Effector CD8-positive, alpha-beta T cell (primary cell): ENCODE results near the gene TOMM5.

Experiments used
- DNase-seq: peaks from one replicate; lab custom pipeline; 2025; lab: John Stamatoyannopoulos, UW

TOMM5 gene

DNA sequence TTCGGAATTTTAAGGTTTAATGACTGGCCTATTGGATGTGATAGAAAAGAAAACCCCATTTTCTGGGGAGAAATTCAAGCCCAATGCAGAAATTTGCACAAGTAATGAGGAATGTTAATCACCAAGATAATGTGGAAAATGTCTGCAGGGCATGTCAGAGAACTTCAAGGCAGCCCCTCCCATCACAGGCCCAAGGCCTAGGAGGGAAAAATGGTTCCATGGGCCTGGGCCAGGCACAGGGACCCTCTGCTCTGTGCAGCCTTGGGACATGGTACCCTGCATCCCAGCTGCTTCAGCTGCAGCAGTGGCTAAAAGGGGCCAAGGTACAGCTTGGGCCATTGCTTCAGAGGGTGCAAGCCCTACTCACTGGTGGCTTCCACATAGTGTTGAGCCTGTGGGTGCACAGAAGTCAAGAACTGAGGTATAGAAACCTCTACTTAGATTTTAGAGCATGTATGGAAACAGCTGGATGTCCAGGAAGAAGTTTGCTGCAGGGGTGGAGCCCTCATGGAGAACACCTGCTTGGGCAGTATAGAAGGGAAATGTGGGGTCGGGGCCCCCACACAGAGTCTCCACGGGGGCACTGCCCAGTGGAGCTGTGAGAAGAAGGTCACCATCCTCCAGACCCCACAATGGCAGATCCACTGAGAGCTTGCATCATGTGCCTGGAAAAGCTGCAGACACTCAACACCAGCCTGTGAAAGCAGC is 28.4 kb downstream of the TOMM5 start:
- DNase-seq = no peak

DNA sequence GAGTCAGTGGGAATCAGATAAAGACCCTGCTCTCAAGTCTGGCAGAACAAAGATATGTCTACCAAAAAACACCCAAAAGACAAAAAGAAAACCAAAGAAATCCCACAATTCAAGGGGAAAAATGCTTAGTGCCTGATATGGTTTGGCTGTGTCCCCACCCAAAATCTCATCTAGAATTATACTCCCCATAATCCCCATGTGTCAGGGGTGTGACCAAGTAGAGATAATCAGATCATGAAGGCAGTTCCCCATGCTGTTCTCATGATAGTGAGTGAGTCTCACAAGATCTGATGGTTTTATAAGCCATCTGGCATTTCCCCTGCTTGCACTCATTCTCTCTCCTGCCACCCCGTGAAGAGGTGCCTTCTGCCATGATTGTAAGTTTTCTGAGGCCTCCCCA is 29.6 kb downstream of the TOMM5 start:
- no peak for DNase-seq

DNA sequence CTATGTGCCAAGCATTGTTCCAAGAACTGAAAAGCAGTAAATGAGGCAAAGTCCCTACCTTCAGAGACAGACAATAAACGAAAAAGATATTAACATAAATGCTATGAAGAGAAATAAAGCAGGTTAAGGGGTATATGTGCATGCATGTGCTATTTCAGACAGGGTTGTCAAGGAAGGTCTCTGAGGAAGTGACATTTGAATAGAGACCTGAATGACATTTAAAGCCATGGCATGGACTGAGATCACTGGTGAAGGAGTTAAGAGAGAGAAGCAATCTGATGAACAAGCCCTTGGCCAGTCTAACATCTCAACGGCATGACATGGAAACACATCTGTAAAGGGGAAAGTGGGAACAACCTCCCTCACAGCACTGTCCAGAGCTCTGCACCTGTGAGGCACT is 30.7 kb downstream of the TOMM5 start:
- no peak for DNase-seq

DNA sequence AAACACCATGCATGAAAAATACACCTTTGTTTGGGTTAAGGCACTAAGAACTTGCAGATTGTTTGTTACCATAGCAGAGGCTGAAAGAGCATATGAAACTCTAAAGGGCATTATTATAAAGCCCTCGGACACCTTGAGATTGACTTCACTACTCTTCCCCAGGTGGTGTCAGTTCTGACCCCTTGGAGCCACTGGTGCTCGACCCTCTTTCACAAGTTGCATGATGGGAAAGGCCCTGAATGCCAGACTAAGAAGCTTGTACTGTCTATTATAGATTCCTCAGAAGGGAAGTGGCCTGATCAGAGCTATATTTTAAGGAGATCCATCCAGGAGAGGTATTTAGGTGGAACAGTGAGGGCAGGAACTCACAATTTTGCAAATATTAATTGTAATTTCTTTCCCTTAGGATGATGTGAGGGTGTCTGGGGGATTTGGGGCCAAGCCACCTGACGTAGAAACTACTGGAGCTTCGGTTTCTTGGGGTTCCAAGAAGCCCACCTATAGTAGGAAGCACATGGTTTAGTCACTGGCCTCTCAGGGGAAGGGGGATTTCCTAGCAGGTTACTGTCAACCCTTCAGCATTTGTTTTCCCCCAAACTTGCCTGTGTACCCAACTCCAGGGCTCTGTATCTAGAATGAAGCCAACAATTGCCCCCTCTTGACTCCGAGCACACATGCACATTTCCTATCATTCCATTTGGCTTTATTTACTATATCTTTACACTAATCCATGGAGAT is 32.4 kb downstream of the TOMM5 start:
- no peak for DNase-seq

DNA sequence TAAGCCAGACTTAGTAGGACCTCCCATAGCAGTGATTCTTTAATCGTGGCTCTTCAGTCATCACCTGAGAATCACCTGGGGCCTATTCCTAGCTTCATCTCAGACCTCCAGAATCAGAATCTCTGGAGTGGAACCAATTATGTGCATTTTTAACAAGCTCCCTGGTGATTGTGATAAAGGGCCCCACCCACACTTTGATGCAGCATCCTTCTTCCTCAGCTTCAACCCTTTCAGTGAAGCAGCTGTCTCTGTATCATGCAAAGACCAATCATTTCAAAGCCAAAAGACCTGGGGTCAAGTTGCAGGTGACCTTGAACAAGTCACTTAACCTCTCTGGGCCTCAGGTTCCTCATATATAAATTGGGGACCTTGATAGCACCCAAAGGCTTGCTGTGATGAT is 33.3 kb downstream of the TOMM5 start:
- no peak for DNase-seq

DNA sequence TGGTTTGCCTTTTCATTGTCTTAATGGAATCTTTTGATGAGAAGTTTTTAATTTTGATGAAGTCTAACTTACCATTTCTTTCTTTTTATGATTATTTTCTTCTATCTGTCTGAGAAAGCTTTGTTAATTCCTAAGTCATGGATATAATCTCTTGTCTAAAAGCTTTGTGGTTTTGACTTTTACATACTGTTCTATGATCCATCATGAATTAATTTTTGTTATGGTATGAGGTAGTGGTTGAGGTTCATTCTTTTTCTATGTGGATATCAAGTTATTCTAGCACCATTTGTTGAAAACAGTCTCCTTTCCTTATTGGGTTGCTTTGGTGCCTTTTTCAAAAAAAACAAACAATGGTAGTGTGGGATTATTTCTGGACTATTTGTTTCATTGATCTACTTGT is 36.6 kb downstream of the TOMM5 start:
- DNase-seq = no peak

DNA sequence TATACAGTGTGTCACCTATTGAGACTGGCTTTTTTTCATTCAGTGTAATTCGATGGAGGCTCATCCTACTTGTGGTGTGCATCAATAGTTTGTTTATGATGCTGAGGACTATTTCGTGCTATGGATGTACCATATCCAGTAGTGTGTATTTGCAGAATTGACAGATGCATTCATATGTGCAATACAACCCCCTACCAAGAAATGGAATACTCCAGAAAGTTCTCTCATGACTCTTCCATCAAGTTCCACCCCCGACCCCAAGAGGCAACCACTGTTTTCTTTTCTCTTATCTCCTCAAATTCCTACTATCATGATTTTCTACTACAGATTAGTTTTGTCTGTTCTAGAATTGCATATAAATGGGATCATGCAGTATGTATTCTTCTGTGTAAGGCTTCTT is 38.1 kb downstream of the TOMM5 start:
- DNase-seq = no peak

DNA sequence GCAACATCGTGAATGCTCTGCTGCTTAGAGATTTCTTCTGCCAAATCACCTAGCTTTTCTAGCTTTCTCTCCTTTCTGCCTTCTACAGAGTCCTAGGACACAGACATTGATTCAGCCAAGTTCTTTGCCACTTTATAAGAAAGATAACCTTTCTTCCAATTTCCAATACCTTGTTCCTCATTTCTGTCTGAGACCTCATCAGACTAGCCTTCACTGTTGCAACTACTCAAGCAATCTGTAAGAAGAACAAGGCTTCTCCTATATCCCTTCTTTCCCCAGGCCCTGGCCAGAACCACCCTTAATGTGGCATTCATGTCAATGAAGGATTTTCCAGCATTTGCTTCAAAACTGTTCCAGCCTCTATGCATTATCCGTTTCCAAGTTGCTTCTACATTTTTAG is 40.5 kb downstream of the TOMM5 start:
- no peak for DNase-seq

DNA sequence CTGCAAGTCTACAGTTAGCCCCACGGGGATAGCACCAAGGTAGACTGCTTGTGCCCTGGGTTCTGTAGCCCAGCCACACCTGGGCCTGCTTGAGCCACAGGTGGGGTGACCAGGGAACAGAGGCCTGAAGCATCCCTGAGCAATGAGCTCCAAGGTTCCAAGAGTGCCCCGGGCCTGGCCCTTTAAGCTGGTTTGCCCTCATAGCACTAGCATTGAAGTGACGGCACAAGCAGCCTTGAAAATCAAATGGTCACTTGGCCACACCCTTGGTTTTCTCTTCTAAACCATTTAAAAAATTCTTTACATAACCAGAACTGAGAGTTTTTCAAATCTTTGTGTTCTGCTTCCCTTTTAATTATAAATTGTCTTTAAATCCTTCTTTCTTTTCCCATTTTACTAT is 40.9 kb downstream of the TOMM5 start:
- DNase-seq = no peak

DNA sequence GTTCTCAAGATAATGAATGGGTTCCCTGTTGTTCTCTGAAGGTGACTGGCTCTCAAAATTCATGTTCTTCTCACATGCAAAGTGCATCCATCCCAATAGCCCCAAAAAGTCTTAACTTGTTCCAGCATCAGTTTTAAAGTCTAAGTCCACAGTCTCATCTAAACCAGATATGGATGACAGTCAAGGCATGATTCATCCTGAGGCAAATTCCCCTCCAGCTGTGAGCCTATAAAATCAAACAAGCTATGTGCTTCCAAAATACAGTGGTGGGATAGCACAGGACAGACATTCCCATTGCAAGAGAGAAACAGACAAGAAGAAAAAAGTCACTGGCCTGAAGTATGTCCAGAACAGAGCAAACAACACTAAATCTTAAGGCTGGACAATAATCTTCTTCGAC is 41.6 kb downstream of the TOMM5 start:
- DNase-seq = no peak

DNA sequence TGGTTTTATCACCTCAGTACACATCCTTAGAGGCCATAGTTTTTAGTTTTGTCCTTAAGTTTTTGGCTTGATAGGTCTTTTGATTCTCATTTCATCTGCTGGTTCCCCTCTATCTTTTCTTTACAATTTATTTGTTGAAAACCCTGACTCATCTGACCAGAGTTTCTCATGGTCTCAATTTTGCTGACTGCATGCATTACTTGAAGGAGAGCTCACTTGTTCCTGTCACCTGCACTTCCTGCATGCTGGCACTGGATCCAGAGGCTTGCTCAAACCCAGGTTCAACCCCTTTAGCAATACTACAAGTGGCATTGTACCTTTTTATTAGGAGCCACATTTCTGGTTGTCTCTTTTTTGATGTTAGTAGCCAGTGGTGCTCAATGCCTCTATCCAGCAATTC is 42.9 kb downstream of the TOMM5 start:
- no peak for DNase-seq

DNA sequence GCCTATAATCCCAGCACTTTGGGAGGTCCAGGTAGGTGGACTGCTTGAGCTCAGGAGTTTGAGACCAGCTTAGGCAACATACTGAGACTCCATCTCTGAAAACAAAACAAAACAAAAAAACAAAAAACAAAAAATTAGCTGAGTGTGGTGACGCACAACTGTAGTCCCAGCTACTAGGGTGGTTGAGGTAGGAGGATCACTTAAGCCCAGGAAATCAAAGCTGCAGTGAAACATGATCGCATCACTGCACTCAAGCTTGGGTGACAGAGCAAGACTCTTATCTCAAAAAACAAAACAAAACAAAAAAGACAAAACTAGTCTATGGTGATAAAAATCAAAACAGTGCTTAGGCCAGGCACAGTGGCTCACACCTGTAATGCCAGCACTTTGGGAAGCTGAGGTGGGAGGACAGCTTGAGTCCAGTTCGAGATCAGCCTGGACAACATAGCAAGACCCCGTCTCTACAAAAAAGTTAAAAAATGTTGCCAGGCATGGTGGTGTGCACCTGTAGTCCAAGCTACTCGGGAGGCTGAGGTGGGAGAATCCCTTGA is 45.0 kb downstream of the TOMM5 start:
- DNase-seq = no peak

DNA sequence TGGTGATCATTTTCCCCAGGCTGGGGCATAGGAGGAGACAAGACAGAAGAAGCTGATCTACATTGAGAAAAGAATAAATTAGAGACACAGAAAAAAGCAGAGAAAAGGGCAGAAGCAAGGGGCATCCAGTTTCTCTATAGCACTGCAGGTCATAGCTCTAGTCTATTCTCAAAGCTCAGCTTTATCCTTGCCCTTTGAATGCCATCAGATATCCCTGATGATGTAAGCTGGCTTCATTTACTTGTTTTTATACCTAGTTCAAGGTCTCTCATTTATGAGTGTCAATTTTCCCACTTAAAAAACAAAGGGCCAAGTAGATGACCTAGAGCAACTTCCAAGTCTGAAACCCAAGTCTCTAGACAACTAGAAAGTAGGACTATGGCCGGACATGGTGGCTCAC is 48.9 kb downstream of the TOMM5 start:
- no peak for DNase-seq

DNA sequence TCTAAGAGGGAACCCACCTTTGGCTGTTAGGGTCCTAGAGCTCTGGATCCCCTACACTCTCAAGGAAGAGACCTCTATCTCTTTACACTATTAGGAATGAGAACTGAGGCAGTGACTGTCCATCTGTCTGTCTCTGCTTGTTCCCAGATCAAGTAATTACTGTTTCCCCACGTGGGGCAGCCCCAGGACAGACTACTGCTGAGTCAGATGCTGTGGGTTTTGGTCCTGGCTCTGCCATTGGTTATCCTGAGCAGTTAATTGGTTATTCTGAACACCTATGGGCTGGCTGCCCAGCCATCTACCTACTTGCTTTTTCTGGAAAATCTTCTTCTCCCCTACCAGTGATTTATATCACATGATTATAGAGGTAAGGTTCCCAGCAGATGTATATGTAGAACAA is 49.5 kb downstream of the TOMM5 start:
- no peak for DNase-seq

DNA sequence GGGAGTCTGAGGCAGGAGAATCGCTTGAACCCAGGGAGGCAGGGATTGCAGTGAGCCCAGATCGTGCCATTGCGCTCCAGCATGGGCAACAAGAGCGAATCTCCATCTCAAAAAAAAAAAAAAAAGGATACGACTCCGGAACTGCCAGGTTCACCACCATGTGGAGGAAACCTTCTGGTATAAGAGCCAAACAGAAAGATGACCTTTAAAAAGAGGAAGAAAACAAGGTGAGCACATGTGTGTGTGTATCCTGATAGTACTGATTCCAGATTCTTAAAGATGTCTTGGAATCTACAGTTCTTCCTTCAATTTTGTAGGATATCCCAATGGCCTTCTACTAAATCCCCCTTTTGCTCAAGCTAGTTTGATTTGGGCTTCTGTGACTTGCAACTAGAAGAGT is 49.9 kb downstream of the TOMM5 start:
- no peak for DNase-seq

DNA sequence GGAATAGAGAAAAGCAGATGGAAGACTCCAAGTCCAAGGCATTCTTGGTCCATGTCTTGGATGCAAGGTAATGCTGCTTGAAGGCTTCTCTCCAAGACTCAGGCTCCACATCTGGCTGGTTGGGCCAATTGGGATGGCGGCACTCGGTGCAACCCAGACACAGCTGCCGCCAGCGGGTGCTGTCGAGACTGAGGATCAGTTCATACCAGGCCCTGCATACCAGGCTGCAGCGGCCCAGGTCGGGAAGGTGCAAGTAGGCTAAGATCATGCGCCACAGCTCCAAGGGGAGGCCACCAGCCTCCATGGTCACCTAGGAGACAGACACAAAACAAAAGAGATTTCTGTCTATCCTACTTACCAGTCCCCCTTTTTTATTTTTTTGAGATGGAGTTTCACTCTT is 50.9 kb downstream of the TOMM5 start:
- DNase-seq = no peak

DNA sequence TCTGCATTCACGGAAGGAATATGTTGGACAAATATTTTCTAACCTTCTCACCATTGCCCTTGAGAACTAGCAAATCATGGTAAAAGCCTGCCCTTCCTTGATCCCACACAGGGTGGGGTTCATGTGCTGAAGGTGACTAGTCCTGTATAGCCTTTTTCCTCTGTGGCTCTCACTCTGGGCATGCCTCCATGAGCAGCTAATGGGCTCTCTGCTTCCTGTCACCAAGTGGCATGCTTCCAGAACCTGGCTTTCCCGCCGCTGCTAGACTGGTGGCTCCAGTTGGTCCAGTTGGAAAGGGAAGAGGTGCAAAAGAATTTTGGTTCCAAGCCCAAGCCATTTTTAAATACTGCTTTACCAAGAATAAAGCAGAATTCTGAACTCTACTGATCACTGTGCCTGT is 51.8 kb downstream of the TOMM5 start:
- no peak for DNase-seq

DNA sequence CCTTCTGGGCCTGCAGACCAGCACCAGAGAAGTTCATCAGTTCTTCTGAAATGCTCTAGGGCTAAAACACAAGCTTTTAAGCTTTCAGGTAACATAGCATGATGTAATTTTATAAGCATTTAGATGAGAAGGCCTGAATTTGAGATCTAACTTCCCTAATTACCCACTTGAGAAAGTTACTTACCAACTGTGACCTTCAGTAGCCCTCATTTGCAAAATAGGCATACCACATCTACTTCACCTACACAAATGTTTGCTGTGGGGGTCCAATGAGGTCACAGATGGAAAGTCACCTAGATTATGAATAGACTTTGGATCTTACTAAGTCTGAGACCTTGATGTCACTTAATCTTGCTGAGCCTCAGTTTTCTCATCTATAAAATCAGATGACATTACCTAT is 52.8 kb downstream of the TOMM5 start:
- DNase-seq = no peak
